GM23338 (cell line): ENCODE results near the gene ADCY7. TPM values are rescaled to one million over a fixed set of nuclear protein-coding genes. Genes with fewer than 3 reads are reported as not detected.

Source experiments
- ATAC-seq: fragments of 200-7000 bp; cut with Tn5 transposase; 3 replicates; pipeline ENCODE4 v1.9.1; 2020
- DNase-seq: peaks from one replicate; pipeline ENCODE4 v3.0.0-alpha.2; 2015; ENCODE audit warnings: low spot score
- H2AFZ ChIP-seq: fragments of 200-600 bp; sonication (generic); 2 replicates; pipeline ENCODE4 v1.8.0; 2016; ENCODE audit warnings: antibody characterized with exemption, mild to moderate bottlenecking, moderate library complexity
- H3F3A ChIP-seq: fragments of 200-600 bp; sonication (generic); replicated peaks from 2 replicates; pipeline ENCODE4 v1.8.0; 2017; ENCODE audit warnings: antibody characterized with exemption, mixed run types, low read depth
- H3K27ac ChIP-seq: fragments of 200-600 bp; sonication (generic); 2 replicates; pipeline ENCODE4 v1.6.1; 2016; ENCODE audit warnings: low read depth
- H3K27me3 ChIP-seq: fragments of 200-600 bp; sonication (generic); 2 replicates; pipeline ENCODE4 v1.8.0; 2016; ENCODE audit warnings: mild to moderate bottlenecking, mixed run types, moderate library complexity; ENCODE audit not compliant: insufficient read depth
- H3K36me3 ChIP-seq: fragments of 200-600 bp; sonication (generic); 2 replicates; pipeline ENCODE4 v1.8.0; 2016; ENCODE audit warnings: mild to moderate bottlenecking; ENCODE audit not compliant: insufficient read depth
- H3K4me1 ChIP-seq: fragments of 200-600 bp; sonication (generic); 2 replicates; pipeline ENCODE4 v1.8.0; 2016; ENCODE audit warnings: mild to moderate bottlenecking, moderate library complexity; ENCODE audit not compliant: insufficient read depth
- H3K4me2 ChIP-seq: fragments of 200-600 bp; sonication (generic); 2 replicates; pipeline ENCODE4 v1.7.1; 2017; ENCODE audit warnings: mixed run types
- H3K4me3 ChIP-seq: fragments of 200-600 bp; sonication (generic); 2 replicates; pipeline ENCODE4 v1.6.1; 2016; ENCODE audit warnings: mixed run types
- H3K79me2 ChIP-seq: fragments of 200-600 bp; sonication (generic); replicated peaks from 2 replicates; pipeline ENCODE4 v1.8.0; 2017; ENCODE audit warnings: mild to moderate bottlenecking; ENCODE audit not compliant: insufficient read depth
- H3K9me2 ChIP-seq: fragments of 200-600 bp; sonication (generic); 2 replicates; pipeline ENCODE4 v1.8.0; 2017; ENCODE audit not compliant: insufficient read depth
- H4K20me1 ChIP-seq: fragments of 200-600 bp; sonication (generic); replicated peaks from 2 replicates; pipeline ENCODE4 v1.8.0; 2017; ENCODE audit warnings: mild to moderate bottlenecking; ENCODE audit not compliant: insufficient read depth
- H3K27ac Mint-ChIP-seq: 2 replicates; pipeline ENCODE4 v1.8.0; 2020; ENCODE audit warnings: inconsistent platforms, mild to moderate bottlenecking, moderate library complexity, mixed read lengths
- H3K27me3 Mint-ChIP-seq: 3 replicates; pipeline ENCODE4 v1.8.0; 2022; ENCODE audit warnings: low read depth, mild to moderate bottlenecking, moderate library complexity, mixed read lengths, inconsistent platforms; ENCODE audit not compliant: insufficient read depth, poor library complexity
- H3K36me3 Mint-ChIP-seq: 3 replicates; pipeline ENCODE4 v1.8.0; 2021; ENCODE audit warnings: low read depth, mild to moderate bottlenecking, inconsistent platforms, moderate library complexity, mixed read lengths
- H3K4me1 Mint-ChIP-seq: 3 replicates; pipeline ENCODE4 v1.8.0; 2020; ENCODE audit warnings: mild to moderate bottlenecking, inconsistent platforms, mixed read lengths
- H3K4me3 Mint-ChIP-seq: 3 replicates; pipeline ENCODE4 v1.8.0; 2021; ENCODE audit warnings: moderate library complexity, mild to moderate bottlenecking, inconsistent platforms, mixed read lengths
- H3K9me3 Mint-ChIP-seq: 3 replicates; pipeline ENCODE4 v1.8.0; 2020; ENCODE audit warnings: moderate library complexity, mild to moderate bottlenecking, inconsistent platforms, mixed read lengths
- CREB1 ChIP-seq: fragments of 250-450 bp; sonication (Bioruptor Pico); IDR thresholded peaks from 2 replicates; pipeline ENCODE4 v1.5.0; 2020; ENCODE audit warnings: low read depth, mild to moderate bottlenecking, moderate library complexity
- EZH2 ChIP-seq: fragments of 200-600 bp; sonication (generic); IDR thresholded peaks from one replicate; pipeline ENCODE4 v1.8.0; 2017; ENCODE audit warnings: antibody characterized with exemption, mild to moderate bottlenecking, low read depth; ENCODE audit not compliant: unreplicated experiment
- EZH2phosphoT487 ChIP-seq: fragments of 200-600 bp; sonication (generic); IDR thresholded peaks from one replicate; pipeline ENCODE4 v1.8.1; 2018; ENCODE audit warnings: antibody characterized with exemption; ENCODE audit not compliant: unreplicated experiment
- JUNB ChIP-seq: IDR thresholded peaks from one replicate; pipeline ENCODE4 v1.6.1; 2016; ENCODE audit warnings: antibody characterized with exemption; ENCODE audit not compliant: unreplicated experiment
- NANOG ChIP-seq: IDR thresholded peaks from 2 replicates; pipeline ENCODE4 v1.6.1; 2016; ENCODE audit warnings: antibody characterized with exemption, borderline replicate concordance
- POLR2AphosphoS5 ChIP-seq: IDR thresholded peaks from 2 replicates; pipeline ENCODE4 v1.6.1; 2016; ENCODE audit warnings: antibody characterized with exemption, low read depth
- STAT1 ChIP-seq: IDR thresholded peaks from one replicate; pipeline ENCODE4 v1.6.1; 2016; ENCODE audit warnings: antibody characterized with exemption; ENCODE audit not compliant: unreplicated experiment
- ZNF114 ChIP-seq: fragments of 250-450 bp; sonication (Bioruptor Pico); IDR thresholded peaks from 2 replicates; pipeline ENCODE4 v1.5.0; 2020; ENCODE audit warnings: mild to moderate bottlenecking, moderate library complexity
- ZNF331 ChIP-seq: fragments of 250-450 bp; sonication (Bioruptor Pico); IDR thresholded peaks from 2 replicates; pipeline ENCODE4 v1.5.0; 2020; ENCODE audit warnings: low read depth, mild to moderate bottlenecking, moderate library complexity
- polyA plus RNA-seq: library from polyadenylated mRNA; unstranded; fragments of >200 nt; fragmentation: Nextera tagmentation; extraction: Ambion mirVana; gene quantifications from 2 replicates; pipeline ENCODE4 v1.2.1, GENCODE V29; 2016
- total RNA-seq: library from RNA; depleted of rRNA; stranded (reverse); fragments of >200 nt; shearing (Covaris generic); gene quantifications from 2 replicates; pipeline ENCODE4 v1.2.3, GENCODE V29; 2014
- TF ChIP-seq, protein P1 (sequence below): IDR thresholded peaks from 2 replicates; pipeline ENCODE4 v1.6.1; 2016; ENCODE audit warnings: antibody characterized with exemption
- TF ChIP-seq, protein P2 (sequence below): IDR thresholded peaks from one replicate; pipeline ENCODE4 v1.6.1; 2018; ENCODE audit warnings: antibody characterized with exemption; ENCODE audit not compliant: unreplicated experiment
- TF ChIP-seq, protein P3 (sequence below), 2 experiments: fragments of 200-600 bp in 1 of 2; sonication (generic) in 1 of 2; conservative IDR thresholded peaks; 2 replicates each; pipeline versions ENCODE4 v1.5.1 to v1.6.1; 2016 to 2017; ENCODE audit warnings: antibody characterized with exemption in 2 of 2, low read depth in 2 of 2, mild to moderate bottlenecking in 2 of 2, moderate library complexity in 1 of 2
- TF ChIP-seq, protein P4 (sequence below): fragments of 250-450 bp; sonication (Bioruptor Pico); IDR thresholded peaks from 2 replicates; pipeline ENCODE4 v1.5.0; 2020; ENCODE audit warnings: mild to moderate bottlenecking, moderate library complexity

Gene ADCY7
- total and polyA plus RNA-seq, 2 experiments from 2014 or later = 2.4 to 10.5 TPM

DNA sequence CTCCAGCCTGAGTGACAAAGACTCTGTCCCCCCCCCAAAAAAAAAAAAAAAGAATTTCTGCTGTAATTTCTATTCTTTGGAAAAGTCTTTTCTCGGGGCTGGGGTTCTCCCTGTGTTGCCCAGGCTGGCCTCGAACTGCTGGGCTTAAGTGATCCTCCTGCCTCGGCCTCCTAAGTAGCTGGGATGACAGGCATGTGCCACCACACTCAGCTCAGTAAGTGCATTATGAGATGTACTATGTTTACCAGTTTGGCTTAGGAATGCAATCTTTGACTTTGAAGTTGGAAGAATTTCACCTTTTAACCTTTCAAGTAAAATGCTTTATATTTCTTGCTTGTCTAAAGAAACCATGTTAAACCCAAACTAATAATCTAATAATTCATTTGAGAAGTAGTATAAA is 28.0 kb upstream of the ADCY7 start:
- no peaks in the 10 kb centered on the region for H3K36me3 ChIP-seq
- no peaks in the 10 kb centered on the region for H3F3A ChIP-seq
- peaks cover 7% of the 10 kb centered on the region; the same call in 2 of the 3 replicates for H3K4me1 Mint-ChIP-seq
- H3K27me3 Mint-ChIP-seq = peaks cover 2% of the 10 kb centered on the region
- H2AFZ ChIP-seq = no peak overlapping the region
- no peak for ATAC-seq
- no peaks in the 10 kb centered on the region for H4K20me1 ChIP-seq
- H3K4me3 ChIP-seq = no peak overlapping the region
- no peak overlapping the region for H3K27ac ChIP-seq
- peaks cover 8% of the 10 kb centered on the region; the same call in 1 of the 2 replicates for H3K4me1 ChIP-seq
- no peak overlapping the region for H3K4me2 ChIP-seq
- no peak overlapping the region for H3K27ac Mint-ChIP-seq
- DNase-seq = no peak
- TF ChIP-seq STAT1 = no peak
- no peak for TF ChIP-seq EZH2
- TF ChIP-seq, protein P1, sequence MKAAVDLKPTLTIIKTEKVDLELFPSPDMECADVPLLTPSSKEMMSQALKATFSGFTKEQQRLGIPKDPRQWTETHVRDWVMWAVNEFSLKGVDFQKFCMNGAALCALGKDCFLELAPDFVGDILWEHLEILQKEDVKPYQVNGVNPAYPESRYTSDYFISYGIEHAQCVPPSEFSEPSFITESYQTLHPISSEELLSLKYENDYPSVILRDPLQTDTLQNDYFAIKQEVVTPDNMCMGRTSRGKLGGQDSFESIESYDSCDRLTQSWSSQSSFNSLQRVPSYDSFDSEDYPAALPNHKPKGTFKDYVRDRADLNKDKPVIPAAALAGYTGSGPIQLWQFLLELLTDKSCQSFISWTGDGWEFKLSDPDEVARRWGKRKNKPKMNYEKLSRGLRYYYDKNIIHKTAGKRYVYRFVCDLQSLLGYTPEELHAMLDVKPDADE = no peak
- TF ChIP-seq, protein P2, sequence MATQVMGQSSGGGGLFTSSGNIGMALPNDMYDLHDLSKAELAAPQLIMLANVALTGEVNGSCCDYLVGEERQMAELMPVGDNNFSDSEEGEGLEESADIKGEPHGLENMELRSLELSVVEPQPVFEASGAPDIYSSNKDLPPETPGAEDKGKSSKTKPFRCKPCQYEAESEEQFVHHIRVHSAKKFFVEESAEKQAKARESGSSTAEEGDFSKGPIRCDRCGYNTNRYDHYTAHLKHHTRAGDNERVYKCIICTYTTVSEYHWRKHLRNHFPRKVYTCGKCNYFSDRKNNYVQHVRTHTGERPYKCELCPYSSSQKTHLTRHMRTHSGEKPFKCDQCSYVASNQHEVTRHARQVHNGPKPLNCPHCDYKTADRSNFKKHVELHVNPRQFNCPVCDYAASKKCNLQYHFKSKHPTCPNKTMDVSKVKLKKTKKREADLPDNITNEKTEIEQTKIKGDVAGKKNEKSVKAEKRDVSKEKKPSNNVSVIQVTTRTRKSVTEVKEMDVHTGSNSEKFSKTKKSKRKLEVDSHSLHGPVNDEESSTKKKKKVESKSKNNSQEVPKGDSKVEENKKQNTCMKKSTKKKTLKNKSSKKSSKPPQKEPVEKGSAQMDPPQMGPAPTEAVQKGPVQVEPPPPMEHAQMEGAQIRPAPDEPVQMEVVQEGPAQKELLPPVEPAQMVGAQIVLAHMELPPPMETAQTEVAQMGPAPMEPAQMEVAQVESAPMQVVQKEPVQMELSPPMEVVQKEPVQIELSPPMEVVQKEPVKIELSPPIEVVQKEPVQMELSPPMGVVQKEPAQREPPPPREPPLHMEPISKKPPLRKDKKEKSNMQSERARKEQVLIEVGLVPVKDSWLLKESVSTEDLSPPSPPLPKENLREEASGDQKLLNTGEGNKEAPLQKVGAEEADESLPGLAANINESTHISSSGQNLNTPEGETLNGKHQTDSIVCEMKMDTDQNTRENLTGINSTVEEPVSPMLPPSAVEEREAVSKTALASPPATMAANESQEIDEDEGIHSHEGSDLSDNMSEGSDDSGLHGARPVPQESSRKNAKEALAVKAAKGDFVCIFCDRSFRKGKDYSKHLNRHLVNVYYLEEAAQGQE = no peak
- no peak for TF ChIP-seq ZNF114 (CRISPR knock-in tag)
- TF ChIP-seq CREB1 = no peak
- TF ChIP-seq, protein P3, sequence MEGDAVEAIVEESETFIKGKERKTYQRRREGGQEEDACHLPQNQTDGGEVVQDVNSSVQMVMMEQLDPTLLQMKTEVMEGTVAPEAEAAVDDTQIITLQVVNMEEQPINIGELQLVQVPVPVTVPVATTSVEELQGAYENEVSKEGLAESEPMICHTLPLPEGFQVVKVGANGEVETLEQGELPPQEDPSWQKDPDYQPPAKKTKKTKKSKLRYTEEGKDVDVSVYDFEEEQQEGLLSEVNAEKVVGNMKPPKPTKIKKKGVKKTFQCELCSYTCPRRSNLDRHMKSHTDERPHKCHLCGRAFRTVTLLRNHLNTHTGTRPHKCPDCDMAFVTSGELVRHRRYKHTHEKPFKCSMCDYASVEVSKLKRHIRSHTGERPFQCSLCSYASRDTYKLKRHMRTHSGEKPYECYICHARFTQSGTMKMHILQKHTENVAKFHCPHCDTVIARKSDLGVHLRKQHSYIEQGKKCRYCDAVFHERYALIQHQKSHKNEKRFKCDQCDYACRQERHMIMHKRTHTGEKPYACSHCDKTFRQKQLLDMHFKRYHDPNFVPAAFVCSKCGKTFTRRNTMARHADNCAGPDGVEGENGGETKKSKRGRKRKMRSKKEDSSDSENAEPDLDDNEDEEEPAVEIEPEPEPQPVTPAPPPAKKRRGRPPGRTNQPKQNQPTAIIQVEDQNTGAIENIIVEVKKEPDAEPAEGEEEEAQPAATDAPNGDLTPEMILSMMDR (conservative IDR thresholded peaks at IDR 0.05; ENCODE audit: low read depth in 2 of 2) = no peak
- TF ChIP-seq JUNB = no peak
- TF ChIP-seq, protein P4, sequence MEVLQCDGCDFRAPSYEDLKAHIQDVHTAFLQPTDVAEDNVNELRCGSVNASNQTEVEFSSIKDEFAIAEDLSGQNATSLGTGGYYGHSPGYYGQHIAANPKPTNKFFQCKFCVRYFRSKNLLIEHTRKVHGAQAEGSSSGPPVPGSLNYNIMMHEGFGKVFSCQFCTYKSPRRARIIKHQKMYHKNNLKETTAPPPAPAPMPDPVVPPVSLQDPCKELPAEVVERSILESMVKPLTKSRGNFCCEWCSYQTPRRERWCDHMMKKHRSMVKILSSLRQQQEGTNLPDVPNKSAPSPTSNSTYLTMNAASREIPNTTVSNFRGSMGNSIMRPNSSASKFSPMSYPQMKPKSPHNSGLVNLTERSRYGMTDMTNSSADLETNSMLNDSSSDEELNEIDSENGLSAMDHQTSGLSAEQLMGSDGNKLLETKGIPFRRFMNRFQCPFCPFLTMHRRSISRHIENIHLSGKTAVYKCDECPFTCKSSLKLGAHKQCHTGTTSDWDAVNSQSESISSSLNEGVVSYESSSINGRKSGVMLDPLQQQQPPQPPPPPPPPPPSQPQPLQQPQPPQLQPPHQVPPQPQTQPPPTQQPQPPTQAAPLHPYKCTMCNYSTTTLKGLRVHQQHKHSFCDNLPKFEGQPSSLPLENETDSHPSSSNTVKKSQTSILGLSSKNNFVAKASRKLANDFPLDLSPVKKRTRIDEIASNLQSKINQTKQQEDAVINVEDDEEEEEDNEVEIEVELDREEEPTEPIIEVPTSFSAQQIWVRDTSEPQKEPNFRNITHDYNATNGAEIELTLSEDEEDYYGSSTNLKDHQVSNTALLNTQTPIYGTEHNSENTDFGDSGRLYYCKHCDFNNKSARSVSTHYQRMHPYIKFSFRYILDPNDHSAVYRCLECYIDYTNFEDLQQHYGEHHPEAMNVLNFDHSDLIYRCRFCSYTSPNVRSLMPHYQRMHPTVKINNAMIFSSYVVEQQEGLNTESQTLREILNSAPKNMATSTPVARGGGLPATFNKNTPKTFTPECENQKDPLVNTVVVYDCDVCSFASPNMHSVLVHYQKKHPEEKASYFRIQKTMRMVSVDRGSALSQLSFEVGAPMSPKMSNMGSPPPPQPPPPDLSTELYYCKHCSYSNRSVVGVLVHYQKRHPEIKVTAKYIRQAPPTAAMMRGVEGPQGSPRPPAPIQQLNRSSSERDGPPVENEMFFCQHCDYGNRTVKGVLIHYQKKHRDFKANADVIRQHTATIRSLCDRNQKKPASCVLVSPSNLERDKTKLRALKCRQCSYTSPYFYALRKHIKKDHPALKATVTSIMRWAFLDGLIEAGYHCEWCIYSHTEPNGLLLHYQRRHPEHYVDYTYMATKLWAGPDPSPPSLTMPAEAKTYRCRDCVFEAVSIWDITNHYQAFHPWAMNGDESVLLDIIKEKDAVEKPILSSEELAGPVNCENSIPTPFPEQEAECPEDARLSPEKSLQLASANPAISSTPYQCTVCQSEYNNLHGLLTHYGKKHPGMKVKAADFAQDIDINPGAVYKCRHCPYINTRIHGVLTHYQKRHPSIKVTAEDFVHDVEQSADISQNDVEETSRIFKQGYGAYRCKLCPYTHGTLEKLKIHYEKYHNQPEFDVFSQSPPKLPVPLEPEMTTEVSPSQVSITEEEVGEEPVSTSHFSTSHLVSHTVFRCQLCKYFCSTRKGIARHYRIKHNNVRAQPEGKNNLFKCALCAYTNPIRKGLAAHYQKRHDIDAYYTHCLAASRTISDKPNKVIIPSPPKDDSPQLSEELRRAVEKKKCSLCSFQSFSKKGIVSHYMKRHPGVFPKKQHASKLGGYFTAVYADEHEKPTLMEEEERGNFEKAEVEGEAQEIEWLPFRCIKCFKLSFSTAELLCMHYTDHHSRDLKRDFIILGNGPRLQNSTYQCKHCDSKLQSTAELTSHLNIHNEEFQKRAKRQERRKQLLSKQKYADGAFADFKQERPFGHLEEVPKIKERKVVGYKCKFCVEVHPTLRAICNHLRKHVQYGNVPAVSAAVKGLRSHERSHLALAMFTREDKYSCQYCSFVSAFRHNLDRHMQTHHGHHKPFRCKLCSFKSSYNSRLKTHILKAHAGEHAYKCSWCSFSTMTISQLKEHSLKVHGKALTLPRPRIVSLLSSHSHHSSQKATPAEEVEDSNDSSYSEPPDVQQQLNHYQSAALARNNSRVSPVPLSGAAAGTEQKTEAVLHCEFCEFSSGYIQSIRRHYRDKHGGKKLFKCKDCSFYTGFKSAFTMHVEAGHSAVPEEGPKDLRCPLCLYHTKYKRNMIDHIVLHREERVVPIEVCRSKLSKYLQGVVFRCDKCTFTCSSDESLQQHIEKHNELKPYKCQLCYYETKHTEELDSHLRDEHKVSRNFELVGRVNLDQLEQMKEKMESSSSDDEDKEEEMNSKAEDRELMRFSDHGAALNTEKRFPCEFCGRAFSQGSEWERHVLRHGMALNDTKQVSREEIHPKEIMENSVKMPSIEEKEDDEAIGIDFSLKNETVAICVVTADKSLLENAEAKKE (CRISPR knock-in tag) = no peak
- no peak for TF ChIP-seq NANOG
- no peak for TF ChIP-seq EZH2phosphoT487
- TF ChIP-seq POLR2AphosphoS5 = no peak
- no peak for TF ChIP-seq ZNF331 (CRISPR knock-in tag)
- H3K9me3 Mint-ChIP-seq = peaks cover 7% of the 10 kb centered on the region
- H3K36me3 Mint-ChIP-seq = peaks cover 7% of the 10 kb centered on the region; the same call in 1 of the 3 replicates
- H3K4me3 Mint-ChIP-seq = no peak overlapping the region
- no peaks in the 10 kb centered on the region for H3K27me3 ChIP-seq
- no peaks in the 10 kb centered on the region for H3K9me2 ChIP-seq
- no peaks in the 10 kb centered on the region for H3K79me2 ChIP-seq
